H54 (cell line): Measurements from ENCODE around the gene PLAU.
"Not testable (repeated sequence)": the region's sequence is repeated elsewhere in the genome, so short reads cannot be mapped to it uniquely, and the experiment has no call there.

Experiments used
- DNase-seq: peaks from one replicate; pipeline ENCODE4 v3.0.0; 2011; ENCODE audit warnings: low spot score, mixed read lengths; ENCODE audit not compliant: insufficient read length
- FAIRE-seq: peaks from 3 replicates; lab custom pipeline; 2011; peaks lifted over from hg19 to GRCh38; lab: Jason Lieb, UNC
- POLR2A ChIP-seq: IDR thresholded peaks from 2 replicates; pipeline ENCODE4 v1.6.1; 2011; ENCODE audit warnings: low read depth, mild to moderate bottlenecking, low read length

PLAU gene

DNA sequence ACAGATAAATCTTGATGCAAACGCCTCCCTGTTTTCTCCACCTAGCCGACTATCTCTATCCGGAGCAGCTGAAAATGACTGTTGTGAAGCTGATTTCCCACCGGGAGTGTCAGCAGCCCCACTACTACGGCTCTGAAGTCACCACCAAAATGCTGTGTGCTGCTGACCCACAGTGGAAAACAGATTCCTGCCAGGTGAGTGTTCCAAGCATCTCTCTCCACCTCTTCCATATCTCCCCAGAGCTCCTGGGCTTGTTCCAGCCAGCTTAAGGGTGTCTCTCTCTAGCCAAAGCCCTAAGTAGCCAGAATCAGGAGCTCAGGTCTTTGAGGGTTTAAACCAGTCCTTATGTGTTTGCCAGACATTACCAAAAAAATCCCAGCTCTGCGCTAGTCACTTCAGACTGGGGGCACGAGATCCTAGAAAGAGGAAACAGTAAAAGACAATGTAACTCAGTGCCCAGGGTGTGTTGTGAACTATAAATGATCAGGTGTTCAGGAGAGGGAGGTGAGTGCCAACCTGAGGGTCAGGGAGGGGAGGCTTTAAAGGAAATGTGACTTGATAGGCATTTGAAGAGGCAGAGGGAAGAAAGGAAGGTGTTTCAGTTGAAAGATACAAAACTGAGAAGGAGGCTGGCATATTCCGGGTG lies 4.4 kb downstream of the PLAU start:
- TF ChIP-seq POLR2A: no peak
- FAIRE-seq (no peak), DNase-seq (no peak)

GRCh38 chr10:73916761-73917470 lies 6.0 kb downstream of the PLAU start:
- no peak for DNase-seq
- TF ChIP-seq POLR2A: no peak
- FAIRE-seq: no peak

DNA sequence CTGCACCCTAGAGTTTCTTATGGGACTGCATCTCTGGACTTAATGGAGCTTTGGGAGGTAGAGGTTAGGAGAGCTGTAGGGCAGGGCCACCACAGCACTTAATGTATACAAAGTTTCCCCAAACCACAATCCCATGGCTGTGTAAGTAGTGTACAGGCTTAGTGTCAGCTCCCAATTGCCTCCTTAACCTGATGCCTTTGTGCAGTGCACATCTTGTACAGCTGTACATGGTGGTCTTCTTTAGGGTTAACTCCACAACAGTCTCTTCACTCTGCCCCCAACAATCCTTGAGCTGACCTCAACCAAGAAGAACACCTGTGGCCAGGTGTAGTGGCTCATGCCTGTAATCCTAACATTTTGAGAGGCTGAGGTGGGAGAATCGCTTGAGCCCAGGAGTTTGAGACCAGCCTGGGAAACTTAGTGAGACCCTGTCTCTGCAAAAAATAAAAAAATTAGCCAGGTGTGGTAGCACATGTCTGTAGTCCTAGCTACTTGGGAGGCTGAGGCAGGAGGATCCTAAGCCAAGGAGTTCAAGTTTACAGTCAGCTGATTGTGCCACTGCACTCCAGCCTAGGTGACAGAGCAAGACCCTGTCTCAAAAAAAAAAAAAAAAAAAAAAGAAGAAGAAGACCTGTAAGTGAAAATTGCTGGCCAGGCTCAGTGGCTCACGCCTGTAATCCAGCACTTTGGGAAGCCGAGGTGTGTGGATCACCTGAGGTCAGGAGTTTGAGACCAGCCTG lies 6.8 kb downstream of the PLAU start:
- no peak for TF ChIP-seq POLR2A
- no peak for FAIRE-seq
- no peak for DNase-seq

DNA sequence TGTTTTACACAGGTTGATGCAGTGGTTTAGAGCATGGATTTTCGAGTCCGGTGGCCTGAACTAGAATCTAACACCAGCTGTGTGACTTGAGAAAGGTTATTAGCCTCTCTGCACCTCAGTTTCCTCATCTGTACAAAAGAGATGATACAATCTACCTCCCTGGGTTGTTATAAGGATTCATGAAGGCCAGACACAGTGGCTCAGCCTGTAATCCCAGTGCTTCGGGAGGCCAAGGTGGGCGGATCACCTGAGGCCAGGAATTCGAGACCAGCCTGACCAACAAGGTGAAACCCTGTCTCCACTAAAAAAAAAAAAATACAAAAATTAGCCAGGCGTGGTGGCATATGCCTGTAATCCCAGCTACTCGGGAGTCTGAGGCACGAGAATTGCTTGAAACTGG lies 8.5 kb downstream of the PLAU start:
- FAIRE-seq, DNase-seq: not testable (repeated sequence)

DNA sequence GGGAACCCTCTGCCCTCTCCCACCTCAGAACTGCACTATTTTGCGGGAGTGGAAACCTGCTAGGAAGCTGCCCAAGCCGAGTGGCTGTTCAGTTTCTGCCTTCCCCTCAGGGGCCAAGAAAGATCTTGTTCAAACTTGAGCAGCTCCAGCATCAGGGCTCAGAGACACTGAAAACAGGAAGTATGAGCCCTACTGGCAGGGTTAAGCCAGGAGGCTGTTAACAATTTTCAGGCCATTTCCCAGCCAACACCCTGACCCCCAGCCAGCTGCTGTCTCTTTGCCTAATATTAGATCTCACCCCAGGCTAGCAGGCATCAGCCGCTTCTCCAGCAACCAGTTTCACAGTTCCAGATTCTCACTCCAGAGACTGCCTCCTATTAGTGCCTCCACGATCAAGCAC lies 9.2 kb downstream of the PLAU start:
- TF ChIP-seq POLR2A: no peak
- no peak for FAIRE-seq
- DNase-seq: no peak

DNA sequence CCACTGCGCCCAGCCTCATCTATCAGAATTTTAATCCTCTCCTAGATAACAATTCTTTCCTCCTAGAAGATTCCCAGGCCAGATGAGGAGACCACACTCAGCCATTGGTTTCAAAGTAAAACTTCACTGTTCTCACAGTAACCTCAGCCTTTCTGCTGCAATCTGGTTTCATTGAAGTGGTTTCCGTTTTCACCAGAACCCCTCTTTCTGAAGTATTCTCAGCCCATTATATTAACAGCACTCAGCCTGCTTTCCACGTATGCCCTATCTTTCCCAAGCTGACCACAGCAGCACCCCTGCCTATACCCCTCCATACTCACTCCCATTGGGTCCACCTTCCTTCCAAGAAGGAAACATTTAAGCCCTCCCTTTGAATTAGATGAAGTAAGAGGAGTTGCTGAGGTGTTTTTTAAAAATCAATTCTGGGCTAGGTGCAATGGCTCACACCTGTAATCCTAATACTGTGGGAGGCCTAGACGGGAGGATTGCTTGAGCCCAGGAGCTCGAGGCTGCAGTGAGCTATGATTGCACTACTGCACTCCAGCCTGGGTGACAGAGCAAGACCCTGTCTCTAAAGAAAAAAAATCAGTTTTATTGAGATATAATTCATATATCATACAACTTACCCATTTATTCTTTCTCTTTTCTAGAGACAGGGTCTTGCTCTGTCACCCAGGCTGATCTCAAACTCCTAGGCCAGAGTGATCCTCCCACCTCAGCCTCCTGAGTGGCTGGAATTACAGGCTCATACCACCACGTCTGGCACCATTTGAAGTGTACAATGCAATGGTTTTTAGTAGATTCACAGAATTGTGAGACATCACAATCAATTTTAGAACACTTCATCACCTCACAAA lies 11.3 kb downstream of the PLAU start:
- DNase-seq (no peak), FAIRE-seq (no peak)
- no peak for TF ChIP-seq POLR2A

DNA sequence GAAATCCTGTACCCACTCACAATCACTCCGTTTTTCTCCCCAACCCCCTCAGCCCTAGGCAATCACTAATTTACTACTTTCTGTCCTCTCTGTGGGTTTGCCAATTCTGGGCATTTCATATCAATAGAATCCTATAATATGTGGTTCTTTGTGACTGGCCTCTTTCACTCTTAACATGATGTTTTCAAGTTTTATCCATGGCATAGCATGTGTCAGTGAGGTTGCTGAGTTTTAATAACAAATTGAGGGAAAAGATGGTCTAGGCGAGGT lies 11.9 kb downstream of the PLAU start:
- DNase-seq: no peak
- FAIRE-seq: no peak
- no peak for TF ChIP-seq POLR2A

DNA sequence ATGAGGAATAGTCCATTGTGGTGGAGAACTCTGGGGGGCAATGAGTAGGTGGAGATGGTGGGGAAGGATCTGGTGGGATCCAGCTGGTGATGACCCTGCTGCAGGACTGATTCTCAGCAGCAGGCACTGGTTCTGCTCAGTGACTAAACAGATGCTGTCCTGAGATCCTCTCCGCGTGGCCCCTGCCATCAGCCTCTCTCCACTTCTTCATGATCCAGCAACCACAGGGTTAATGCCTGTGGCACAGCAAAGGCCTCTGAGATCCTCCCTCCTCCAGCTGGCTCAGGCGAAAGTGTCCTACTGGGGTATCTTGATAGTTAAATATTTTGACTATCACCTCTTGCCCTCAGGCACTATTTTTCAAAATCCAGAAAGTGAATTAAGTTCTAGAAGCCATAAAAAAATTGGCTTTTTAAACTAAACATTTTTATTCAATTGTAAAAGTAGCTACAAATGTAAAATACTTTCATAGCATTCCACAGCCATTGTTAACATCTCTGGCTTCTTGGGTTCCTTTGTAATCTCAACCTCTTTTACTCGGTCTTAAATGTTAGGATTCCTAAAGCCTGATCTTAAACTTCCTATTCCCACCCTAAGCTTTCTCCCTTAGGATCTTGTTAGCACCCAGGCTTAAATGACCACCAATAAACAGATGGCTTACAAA lies 13.1 kb downstream of the PLAU start:
- no peak for TF ChIP-seq POLR2A
- FAIRE-seq (no peak), DNase-seq (no peak)

GRCh38 chr10:73924935-73925334 lies 14.0 kb downstream of the PLAU start:
- TF ChIP-seq POLR2A: no peak
- DNase-seq (no peak), FAIRE-seq (no peak)

DNA sequence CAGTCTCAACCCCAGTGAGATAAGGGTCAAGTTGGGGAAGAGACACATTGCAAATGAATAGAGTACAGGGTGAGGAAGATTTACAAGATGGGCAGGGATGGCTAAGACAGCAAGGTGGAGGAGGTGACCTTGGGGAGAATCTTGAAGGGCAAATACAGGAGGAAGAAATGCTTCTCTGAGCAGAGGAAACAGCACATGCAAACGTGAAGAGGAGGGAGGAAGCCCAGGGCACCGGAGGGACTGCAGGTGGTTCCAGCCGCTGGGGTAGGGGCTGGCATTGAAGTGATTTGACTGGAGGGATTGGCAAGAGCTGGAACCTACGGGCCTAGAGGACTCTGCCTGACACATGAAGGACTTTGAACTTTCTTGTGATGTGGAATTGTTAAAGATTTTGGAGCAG lies 14.6 kb downstream of the PLAU start:
- no peak for DNase-seq
- FAIRE-seq: no peak
- no peak for TF ChIP-seq POLR2A

GRCh38 chr10:73926152-73926764 lies 15.3 kb downstream of the PLAU start:
- no peak for DNase-seq
- no peak for TF ChIP-seq POLR2A
- no peak for FAIRE-seq

- not testable (repeated sequence) for DNase-seq, FAIRE-seq
Measured at GRCh38 chr10:73930630-73931327, 19.8 kb downstream of the PLAU start.
